GM13977 (cell line): ENCODE measurements around the gene CDH13.

ENCODE experiments used
- DNase-seq: peaks from one replicate; pipeline ENCODE4 v3.0.0; 2012; ENCODE audit warnings: low spot score
- in situ Hi-C: fragments of 300-500 bp; cut with MboI; formaldehyde crosslinking; loops from one replicate; pipeline ENCODE4 v1.12.0; 2022; ENCODE audit warnings: low sequenced_read_pairs, low pct_unique_long_range_greater_than_20kb, mixed read lengths, inconsistent platforms; ENCODE audit not compliant: unreplicated experiment
- TF ChIP-seq, protein P1 (sequence below): IDR thresholded peaks from 2 replicates; pipeline ENCODE4 v1.5.1; 2012; ENCODE audit warnings: mild to moderate bottlenecking, control low read depth; ENCODE audit not compliant: insufficient read depth; ENCODE audit errors: extremely low read depth, missing control alignments

The CDH13 gene

DNA sequence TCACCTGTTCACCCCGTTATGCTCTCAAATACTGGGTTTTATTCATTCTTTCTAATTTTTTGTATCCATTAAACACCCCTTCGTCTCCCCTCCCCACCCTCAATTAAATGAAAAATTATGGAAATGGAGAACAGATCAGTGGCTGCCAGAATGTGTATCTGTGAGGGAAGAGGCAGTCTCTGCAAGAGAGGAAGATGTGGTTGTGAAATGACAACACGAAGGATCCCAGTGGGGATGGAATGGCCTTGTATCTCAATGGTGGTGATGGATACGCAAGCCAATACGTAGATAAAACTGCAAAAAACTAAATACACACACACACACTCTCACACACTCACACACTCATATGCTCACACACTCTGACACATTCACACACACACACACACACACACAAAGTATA is 570.7 kb downstream of the CDH13 start:
- in situ Hi-C loops: no loop called here
- TF ChIP-seq, protein P1, sequence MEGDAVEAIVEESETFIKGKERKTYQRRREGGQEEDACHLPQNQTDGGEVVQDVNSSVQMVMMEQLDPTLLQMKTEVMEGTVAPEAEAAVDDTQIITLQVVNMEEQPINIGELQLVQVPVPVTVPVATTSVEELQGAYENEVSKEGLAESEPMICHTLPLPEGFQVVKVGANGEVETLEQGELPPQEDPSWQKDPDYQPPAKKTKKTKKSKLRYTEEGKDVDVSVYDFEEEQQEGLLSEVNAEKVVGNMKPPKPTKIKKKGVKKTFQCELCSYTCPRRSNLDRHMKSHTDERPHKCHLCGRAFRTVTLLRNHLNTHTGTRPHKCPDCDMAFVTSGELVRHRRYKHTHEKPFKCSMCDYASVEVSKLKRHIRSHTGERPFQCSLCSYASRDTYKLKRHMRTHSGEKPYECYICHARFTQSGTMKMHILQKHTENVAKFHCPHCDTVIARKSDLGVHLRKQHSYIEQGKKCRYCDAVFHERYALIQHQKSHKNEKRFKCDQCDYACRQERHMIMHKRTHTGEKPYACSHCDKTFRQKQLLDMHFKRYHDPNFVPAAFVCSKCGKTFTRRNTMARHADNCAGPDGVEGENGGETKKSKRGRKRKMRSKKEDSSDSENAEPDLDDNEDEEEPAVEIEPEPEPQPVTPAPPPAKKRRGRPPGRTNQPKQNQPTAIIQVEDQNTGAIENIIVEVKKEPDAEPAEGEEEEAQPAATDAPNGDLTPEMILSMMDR: no peak
- no peak for DNase-seq

DNA sequence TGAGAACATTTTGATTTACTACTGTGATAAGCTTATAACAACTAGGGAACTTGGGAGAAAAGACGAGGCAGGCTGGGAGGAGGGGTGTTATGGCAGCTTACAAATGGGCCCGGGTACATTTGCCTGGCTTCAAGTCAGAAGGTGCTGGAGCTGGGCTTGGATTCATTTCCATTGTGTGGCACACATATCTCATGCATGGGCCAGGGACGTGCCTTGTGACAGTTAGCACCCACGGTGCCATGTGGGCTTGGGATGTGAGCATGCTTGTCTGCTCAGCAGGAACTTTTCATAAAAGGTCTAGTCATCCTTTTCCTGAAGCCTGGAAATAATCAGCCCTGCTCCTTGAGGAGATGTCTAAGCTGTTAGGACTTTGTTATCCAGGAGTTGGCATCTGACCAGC is 572.2 kb downstream of the CDH13 start:
- in situ Hi-C loops: no loop called here
- no peak for DNase-seq
- TF ChIP-seq, protein P1: no peak

DNA sequence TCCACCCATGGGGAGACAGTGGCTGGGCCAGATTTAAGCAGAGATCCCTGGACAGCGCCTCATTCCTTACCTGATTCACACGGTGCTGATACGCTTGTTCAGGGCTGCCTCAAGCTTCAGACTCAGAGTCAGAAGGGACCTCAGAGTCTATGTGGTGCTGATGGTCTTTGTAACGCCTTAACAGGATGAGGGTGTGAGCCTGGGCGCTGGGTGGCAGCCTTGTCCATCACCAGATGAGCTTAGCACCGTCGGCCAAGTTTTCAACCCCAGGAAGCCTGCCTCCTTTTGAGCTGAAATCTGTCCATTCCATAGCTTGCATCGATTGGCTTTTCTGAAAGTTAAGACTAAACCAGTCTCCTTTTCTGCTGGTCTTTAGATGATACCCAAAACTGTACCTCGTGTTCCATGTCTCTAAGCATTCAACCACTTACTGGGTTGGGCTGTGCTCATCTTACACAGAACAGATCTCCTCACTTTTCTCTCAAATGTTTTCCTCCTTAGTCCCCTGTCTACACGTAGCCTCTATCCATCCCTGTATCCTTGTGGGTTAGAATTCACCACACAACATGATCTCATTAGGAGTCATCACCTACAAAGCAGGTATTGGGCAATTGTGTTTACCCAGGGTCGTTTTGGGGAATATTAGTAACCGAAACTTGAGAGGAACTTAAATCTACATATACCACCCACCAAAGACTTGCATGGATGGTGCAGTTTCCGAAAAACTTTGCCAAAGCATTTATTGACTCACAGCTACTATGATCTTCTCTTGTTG is 573.4 kb downstream of the CDH13 start:
- DNase-seq: no peak
- in situ Hi-C loops: no loop called here
- TF ChIP-seq, protein P1: no peak

DNA sequence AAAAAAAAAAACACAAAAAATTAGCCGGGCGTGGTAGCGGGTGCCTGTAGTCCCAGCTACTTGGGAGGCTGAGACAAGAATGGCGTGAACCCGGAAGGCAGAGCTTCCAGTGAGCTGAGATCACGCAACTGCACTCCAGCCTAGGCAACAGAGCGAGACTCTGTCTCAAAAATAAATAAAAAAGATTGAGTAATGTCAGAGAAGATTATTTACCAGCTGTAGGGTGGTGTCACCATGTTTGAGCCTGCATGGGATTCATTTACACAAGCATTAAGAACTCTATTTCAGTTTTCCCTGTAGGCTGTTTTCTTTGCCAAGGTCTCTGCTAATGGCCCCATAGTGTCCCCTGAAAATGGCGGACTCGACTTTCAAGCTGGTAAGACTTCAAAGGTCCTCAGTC is 575.0 kb downstream of the CDH13 start:
- TF ChIP-seq, protein P1: no peak
- in situ Hi-C loops: no loop called here
- no peak for DNase-seq

DNA sequence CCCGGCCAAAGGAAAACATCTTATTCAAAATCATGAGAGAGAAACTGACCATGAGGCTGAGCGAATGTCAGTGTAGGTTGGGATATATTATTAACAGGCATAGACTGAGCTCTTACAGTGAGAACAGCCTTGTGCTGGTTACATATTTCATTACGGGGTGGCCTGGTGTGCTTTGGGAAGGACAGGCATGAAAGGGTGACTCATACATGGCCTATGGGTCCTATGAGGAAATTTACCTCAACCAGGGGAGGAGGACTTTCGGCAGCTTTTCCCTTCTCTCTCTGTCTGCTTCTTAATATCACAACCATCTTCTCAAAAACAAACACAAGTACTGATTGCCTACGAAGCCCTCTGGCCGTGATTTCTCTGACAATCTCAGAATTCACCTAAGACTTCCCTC is 579.1 kb downstream of the CDH13 start:
- no peak for DNase-seq
- TF ChIP-seq, protein P1: no peak
- in situ Hi-C loops: no loop called here

DNA sequence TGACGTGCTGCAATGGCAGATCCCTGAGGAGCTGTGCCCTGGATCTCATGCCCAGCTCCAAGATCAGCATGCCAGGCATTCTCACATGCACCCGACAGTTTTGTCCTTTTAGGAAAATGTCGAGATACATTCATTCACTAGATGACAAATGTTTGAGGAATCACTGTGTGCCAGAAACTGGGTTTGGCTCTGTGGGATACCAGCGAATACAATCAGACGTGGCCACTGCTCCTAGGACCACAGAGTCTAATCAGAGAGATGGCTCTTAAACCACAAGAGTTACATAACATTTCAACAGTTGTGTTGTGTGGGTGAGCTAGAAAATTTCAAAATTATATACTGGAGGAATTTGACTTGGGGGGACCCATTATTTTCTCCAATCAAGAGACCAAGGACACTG is 579.7 kb downstream of the CDH13 start:
- in situ Hi-C loops: no loop called here
- TF ChIP-seq, protein P1: no peak

More for the DNA sequence above, 579.7 kb downstream of the CDH13 start:
- DNase-seq: no peak
